ENCODE data around the gene ZFAND3. TPM values are rescaled to one million over a fixed set of nuclear protein-coding genes. Genes with fewer than 3 reads are reported as not detected.
"Not testable (repeated sequence)": the region's sequence is repeated elsewhere in the genome, so short reads cannot be mapped to it uniquely, and the experiment has no call there.

ZFAND3 gene
- total RNA-seq, 1 donor from 2014 or later = 45.7 TPM

DNA sequence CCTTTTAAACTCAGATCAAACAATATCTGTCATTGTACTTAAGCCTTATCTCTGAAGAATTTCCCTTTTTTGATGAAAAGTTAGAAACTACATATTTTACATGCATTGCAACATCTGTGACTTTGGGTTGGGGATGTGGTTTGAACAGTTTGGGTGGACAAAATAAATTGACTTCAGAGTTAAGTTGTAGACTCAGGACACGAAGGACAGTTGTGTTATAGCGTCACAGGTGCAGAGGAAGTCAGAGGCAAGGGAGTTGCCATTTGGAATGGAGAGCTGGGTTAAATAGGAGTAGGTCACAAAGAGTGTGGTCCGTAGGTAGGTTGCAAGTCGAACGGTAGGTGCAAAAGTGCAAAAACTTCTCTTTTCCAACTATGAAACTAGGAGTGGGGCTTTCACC lies 46.0 kb downstream of the ZFAND3 start:
- no peak for DNase-seq

DNA sequence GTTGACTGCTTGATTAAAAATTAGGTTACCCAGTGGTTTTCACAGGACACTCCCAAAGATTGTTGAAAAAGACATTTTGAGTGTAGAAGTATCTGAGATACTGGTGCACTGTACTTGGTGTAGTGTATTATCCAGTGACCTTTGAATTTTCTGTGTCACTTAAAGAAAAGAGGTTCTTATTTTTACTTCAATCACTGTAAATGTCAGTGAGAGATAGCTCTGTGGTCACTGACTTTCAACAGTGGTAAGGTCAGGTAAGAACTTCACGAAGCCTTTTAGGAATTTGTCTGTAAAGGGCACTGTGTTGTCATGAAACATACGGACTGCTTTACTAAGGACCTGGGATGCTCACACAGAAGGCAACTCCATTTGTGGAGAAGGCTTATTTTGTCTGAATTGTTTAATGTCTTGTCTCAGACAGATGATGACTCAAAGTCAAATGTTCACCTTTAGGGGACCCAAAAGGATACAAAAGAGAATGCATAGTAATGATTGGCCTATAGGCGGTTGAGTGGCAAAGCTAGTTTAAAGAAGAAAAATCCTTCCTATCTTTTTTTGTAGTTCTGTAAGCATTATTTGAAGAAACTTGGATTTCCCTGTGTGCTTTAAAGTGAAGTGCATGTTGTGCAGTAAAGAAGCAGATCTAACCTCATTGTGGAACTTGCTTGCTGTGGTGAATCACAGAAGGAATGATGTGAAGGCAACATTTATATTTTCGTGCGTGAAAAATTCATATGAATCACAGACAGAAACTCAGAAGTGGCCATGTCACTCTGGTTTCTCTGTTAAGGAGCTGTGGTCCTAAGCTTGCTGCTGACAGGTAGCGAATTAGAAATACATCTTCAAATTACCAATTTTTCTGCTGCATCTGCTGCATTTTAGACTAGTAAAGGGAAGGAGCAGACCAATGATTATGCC lies 47.3 kb downstream of the ZFAND3 start:
- DNase-seq = no peak

GRCh38 chr6:37867756-37868446 lies 48.4 kb downstream of the ZFAND3 start:
- DNase-seq = no peak

DNA sequence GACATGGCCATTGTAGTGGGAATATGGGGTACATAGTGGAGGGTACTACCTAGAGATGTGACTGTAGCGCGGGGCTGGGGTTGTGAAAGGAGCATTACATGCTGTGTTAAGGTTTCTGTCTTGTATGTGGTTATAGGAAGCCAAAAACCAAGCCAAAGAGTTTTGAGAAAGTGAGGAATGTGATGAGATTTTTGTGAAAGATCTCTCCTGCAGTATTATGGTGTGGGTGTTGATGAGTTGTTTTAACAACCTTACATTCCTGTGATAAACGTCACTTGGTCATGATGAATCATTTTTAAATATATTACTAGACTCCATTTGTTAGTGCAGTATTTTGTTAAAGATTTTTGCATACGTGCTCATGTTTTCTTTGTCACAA lies 48.9 kb downstream of the ZFAND3 start:
- no peak for DNase-seq

DNA sequence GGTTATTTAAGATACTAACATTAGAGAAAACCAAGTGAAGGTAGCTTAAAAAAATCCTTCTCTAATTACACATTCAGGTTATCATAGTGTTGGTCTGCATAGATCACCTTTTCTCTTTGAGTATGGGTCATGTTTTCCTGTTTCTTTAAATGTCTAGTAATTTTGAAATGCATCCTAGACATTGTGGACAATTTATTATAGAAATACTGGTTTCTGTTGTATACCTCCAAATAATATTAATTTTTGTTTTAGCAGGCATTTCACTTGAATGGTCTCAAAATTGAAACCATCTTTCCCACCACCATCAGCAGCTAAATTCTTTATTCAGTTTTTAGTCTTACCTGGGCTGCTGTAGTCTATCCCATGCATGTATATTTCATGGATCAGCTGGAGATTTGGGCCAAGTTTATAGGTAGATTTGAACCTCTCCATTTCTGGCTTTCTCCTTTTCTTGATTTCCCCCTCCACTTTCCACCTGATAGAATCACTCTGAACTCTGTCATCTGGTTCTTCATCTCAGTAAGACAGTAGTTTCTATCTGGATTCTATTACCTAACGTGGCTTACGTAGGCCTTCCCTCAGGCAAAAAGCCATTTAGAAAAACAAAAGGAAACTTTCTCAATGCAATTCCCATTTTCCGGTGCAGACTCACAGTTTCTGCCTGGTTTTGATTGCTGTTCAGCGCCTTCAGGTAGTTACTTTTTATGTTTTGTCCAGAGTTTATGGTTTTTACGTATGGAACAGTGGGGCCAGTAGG lies 52.3 kb downstream of the ZFAND3 start:
- DNase-seq = no peak

GRCh38 chr6:37872373-37872745 lies 52.8 kb downstream of the ZFAND3 start:
- DNase-seq = no peak

DNA sequence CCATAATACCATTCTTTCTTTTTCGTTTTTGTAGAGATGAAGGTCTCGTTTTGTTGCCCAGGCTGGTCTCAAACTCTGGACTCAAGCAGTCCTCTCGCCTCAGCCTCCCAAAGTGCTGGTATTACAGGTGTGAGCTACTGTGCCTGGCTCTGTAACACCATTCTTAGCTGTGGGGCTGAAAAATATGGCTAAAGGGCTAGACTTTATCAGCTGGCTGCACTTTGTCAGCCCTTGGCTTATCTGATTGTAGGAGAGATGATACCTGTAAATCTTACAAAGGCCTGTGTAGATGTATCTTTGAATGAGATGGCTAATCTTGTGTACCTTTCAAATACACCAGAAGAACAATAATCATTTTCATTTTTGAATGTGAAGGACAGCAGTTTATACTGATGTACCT lies 55.2 kb downstream of the ZFAND3 start:
- no peak for DNase-seq

- DNase-seq = no peak
Measured at GRCh38 chr6:37875561-37876309, 56.2 kb downstream of the ZFAND3 start.

GRCh38 chr6:37876843-37877242 lies 57.3 kb downstream of the ZFAND3 start:
- DNase-seq = no peak

- no peak for DNase-seq
Measured at GRCh38 chr6:37877373-37878149, 58.0 kb downstream of the ZFAND3 start.

GRCh38 chr6:37878150-37878710 lies 58.7 kb downstream of the ZFAND3 start:
- no peak for DNase-seq

GRCh38 chr6:37880602-37881001 lies 61.1 kb downstream of the ZFAND3 start:
- DNase-seq = not testable (repeated sequence)

DNA sequence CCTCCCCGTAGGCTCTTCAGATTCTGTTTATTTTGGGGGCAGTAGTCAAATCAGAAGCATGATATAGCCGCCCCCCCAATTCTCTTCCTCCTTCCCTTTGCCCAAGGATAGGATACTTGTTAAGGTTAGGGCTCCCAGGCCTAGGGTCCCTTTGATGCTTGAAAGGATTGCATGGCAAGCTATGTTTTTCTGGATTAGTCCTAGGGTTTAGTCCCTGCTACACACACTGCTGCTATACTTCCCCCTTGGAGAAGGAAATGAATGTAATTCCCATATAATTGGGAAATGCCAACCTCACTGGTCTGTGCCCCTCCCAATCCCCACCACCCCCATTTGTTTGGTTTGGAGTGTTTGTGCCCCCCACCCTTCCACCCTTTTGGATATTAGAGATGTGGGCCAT lies 62.8 kb downstream of the ZFAND3 start:
- DNase-seq = no peak

DNA sequence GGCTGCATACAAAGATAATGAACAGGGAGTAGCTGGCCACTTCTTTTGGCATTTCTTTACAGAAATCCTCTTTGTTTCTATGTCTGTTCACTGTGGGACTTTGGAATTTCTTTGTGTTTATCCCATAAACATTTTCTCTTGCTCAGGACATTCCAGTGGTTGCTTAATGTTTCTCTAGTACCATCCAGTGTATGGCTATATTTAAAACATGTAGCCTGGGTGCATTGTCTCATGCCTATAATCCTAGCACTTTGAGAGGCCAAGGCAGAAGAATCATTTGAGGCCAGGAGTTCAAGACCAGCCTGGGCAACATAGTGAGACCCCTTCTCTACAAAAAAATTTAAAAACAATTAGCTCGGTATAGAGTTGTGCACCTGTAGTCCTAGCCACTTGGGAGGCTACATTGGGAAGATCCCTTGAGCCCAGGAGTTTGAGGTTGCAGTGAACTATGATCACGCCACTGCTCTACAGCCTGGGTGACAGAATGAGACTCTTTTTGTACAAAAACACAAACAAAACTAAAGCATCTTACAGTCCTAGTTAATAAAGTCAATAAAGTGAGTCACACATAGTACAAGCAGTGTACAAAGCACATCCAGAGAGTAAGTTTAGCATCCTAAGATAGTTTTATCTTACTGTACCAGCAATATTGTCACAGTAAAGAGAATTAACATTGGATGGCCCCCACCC lies 63.3 kb downstream of the ZFAND3 start:
- no peak for DNase-seq

DNA sequence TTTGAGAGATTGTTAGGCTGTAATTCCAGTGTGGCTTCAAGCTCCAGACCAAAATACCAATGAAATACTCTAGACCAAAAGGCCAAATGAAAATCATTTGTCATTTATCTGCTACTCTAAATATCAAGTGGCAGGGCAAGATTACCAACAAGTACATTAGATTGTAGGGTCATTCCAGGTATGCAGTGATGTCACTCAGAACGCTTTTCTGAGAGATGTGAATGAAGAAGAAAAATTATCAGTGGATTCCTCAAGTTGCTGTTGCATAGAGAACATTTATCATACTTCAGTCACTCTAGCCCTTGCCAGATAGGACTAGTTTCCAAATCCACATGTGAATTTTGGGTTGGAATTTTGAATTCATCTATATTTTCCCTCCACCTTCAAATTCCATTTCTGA lies 65.0 kb downstream of the ZFAND3 start:
- no peak for DNase-seq

DNA sequence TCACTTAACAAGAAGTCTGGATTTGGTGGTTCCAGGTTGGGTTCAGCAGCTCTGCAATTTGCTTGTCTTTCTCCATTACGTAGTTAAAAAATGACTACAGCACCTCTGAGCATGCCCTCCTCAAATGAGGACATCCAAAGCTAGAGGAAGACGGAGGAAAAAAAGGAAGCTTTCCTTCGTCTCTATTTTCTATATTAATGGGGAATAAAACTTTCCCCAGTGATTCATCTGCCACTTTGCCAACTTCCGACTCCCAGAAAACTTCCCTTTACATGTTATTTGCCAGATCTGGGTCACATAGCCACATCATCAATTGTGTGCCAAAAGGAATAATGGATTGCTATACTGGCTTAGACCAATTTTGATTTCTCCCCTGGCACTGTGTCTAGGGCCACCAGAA lies 69.5 kb downstream of the ZFAND3 start:
- DNase-seq = no peak

- no peak for DNase-seq
Measured at GRCh38 chr6:37889486-37889885, 70.0 kb downstream of the ZFAND3 start.

- no peak for DNase-seq
Measured at GRCh38 chr6:37891072-37891471, 71.5 kb downstream of the ZFAND3 start.

DNA sequence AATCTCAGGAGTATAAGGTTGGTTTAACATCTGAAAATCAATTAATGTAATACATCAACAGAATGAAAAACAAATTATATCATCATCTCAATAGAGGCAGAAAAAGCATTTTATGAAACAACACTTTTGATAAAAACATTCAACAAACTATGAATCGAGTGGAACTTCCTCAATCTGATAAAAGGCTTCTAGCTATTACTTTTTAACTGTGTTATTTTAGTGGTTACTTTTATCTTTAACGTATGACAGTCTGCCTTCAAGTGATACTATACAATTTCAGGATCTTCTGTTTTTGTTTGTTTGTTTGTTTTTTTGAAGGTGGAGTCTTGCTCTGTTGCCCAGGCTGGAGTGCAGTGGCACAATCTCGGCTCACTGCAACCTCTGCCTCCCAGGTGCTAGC lies 73.7 kb downstream of the ZFAND3 start:
- DNase-seq = no peak

DNA sequence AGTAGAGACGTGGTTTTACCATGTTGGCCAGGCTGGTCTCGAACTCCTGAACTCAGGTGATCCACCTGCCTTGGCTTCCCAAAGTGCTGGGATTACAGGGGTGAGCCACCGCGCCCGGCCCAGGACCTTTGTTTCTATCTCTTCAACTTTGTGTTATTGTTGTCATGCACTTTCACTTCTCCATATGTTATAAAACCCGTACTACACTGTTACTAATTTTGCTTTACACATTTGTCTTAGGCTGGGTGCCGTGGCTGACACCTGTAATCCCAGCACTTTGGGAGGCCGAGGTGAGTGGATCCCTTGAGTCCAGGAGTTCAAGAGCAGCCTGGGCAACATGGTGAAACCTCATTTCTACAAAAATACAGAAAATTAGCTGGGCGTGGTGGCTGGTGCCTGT lies 74.2 kb downstream of the ZFAND3 start:
- DNase-seq = not testable (repeated sequence)
